Transverse colon (tissue), 4 donors: ENCODE data around the gene RAB43. TPM values are rescaled to one million over a fixed set of nuclear protein-coding genes. Genes with fewer than 3 reads are reported as not detected.

ENCODE experiments used
- DNase-seq: peaks from one replicate; pipeline ENCODE4 v3.0.0-alpha.2; 2019
- H3K27ac ChIP-seq, 4 donors: fragments of 200-600 bp; sonication (generic); 2 replicates each; pipeline ENCODE4 v1.5.1; 2016 to 2018; ENCODE audit warnings: inconsistent platforms in 4 of 4
- H3K27me3 ChIP-seq: fragments of 200-600 bp; sonication (generic); 2 replicates; pipeline ENCODE4 v1.5.1; 2017; ENCODE audit warnings: inconsistent platforms
- H3K36me3 ChIP-seq, 4 donors: fragments of 200-600 bp; sonication (generic); 2 replicates each; pipeline ENCODE4 v1.5.1; 2017 to 2019; ENCODE audit warnings: inconsistent platforms in 4 of 4
- H3K4me1 ChIP-seq, 4 donors: fragments of 200-600 bp; sonication (generic); 2 replicates each; pipeline ENCODE4 v1.5.1; 2017 to 2020; ENCODE audit warnings: inconsistent platforms in 4 of 4
- H3K4me3 ChIP-seq, 4 donors: fragments of 200-600 bp; sonication (generic); 1 replicate in 1 of 4; 2 replicates in 3 of 4; pipeline versions ENCODE4 v1.5.1 to v1.6.1; 2017 to 2019; ENCODE audit warnings: inconsistent platforms in 4 of 4
- H3K9me3 ChIP-seq, 2 donors: fragments of 200-600 bp; sonication (generic); 2 replicates each; pipeline ENCODE4 v1.5.1; 2017 to 2019; ENCODE audit warnings: inconsistent platforms in 2 of 2
- EP300 ChIP-seq: sonication (generic); formaldehyde crosslinking; IDR thresholded peaks from one replicate; pipeline ENCODE4 v1.6.1; 2017; ENCODE audit warnings: antibody characterized with exemption, low read depth
- POLR2A ChIP-seq: fragments of 450-650 bp; IDR thresholded peaks from one replicate; pipeline ENCODE4 v1.6.1; 2016; ENCODE audit warnings: antibody characterized with exemption, mild to moderate bottlenecking, moderate library complexity
- POLR2AphosphoS5 ChIP-seq, 3 donors: sonication (generic); formaldehyde crosslinking; IDR thresholded peaks; one replicate each; pipeline ENCODE4 v1.6.1; 2016; ENCODE audit warnings: antibody characterized with exemption in 3 of 3
- WGBS, 2 donors: methylation state at CpG; one replicate each; pipeline ENCODE4 v1.1.5; 2018; ENCODE audit warnings: low coverage in 1 of 2; 5-methylcytosine and 5-hydroxymethylcytosine counted together
- in situ Hi-C, 4 donors: fragments of 200-750 bp; cut with MboI; loops; one replicate each; pipeline versions ENCODE4 v1.15.0 to v1.15.1; 2017; ENCODE audit warnings: low sequenced_read_pairs in 3 of 4, low pct_ligation_motif_present in 1 of 4, low pct_unique_long_range_greater_than_20kb in 1 of 4
- intact Hi-C: fragments of 100-400 bp; cut with DNase I; formaldehyde crosslinking; loops from one replicate; pipeline ENCODE4 v1.15.1; 2023; ENCODE audit warnings: low total_unique reads
- total RNA-seq, 4 donors: library from RNA; depleted of rRNA; stranded (reverse); fragments of >200 nt; gene quantifications; one replicate each; pipeline ENCODE4 v1.1.0, GENCODE V29; 2016
- TF ChIP-seq, protein P1 (sequence below), 5 experiments: fragments of 200-600 bp in 3 of 5; fragments of 450-650 bp in 2 of 5; sonication (generic) in 3 of 5; IDR thresholded peaks; 1 replicate in 2 of 5; 2 replicates in 3 of 5; pipeline ENCODE4 v1.5.1; 2016 to 2017; ENCODE audit warnings: antibody characterized with exemption in 5 of 5, inconsistent platforms in 3 of 5, mild to moderate bottlenecking in 2 of 5, moderate library complexity in 1 of 5

RAB43 gene
- total RNA-seq, 4 donors from 2014 or later: 23.1 to 40.4 (median 31.3) TPM

DNA sequence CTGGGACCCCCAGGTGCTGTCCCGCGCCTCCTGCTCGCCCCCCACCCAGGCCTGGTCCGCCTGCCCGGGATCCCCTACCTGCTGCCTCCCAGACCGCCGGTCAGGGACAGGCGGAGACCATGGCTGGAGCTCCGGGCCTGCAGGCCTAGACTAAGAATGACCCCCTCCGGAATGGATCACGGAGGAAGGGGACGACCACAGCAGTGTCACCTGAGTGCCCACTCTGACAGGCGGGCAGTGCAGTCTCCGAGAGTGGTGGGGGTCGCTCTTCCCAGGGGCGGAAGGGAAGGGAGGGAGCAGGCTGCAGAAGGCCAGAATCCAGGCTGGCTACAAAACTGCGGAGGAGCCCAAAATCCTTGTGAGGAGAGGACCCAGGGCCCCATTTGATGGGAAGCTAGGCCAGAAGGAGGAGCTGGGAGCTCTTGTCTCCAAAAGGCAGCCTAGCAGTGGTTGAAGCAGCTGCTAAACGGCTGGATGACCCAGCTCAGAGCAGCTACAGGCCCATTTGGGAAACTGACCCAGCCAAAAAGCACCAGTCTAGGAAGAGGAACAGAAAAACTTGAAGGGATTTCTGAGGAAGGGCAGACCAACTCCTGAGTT, 908 bp upstream of the RAB43 start:
- Histone ChIP-seq H3K36me3 (no peaks in the 10 kb centered on the region), H3K27ac (peak overlapping the region; percentile 92 to 98 (median 97)), H3K4me1 (peaks cover 8 to 46% (median 41%) of the 10 kb centered on the region in 4 donors), H3K27me3 (no peaks in the 10 kb centered on the region), H3K4me3 (peak overlapping the region in 2 of 4 donors; percentile 74 to 89), H3K9me3 (no peaks in the 10 kb centered on the region)
- in situ Hi-C loops: no loop called here
- peak; percentile 20 for DNase-seq
- intact Hi-C loops: no loop called here
- 69% methylated on average over 12 of the region's 18 CpGs; no CpG with 5 or more reads in 1 of the 2 donors for WGBS, 2 donors
- no peak for TF ChIP-seq POLR2A
- TF ChIP-seq POLR2AphosphoS5 (IDR thresholded peaks at IDR 0.05): no peak
- no peak for TF ChIP-seq EP300
- TF ChIP-seq, protein P1, sequence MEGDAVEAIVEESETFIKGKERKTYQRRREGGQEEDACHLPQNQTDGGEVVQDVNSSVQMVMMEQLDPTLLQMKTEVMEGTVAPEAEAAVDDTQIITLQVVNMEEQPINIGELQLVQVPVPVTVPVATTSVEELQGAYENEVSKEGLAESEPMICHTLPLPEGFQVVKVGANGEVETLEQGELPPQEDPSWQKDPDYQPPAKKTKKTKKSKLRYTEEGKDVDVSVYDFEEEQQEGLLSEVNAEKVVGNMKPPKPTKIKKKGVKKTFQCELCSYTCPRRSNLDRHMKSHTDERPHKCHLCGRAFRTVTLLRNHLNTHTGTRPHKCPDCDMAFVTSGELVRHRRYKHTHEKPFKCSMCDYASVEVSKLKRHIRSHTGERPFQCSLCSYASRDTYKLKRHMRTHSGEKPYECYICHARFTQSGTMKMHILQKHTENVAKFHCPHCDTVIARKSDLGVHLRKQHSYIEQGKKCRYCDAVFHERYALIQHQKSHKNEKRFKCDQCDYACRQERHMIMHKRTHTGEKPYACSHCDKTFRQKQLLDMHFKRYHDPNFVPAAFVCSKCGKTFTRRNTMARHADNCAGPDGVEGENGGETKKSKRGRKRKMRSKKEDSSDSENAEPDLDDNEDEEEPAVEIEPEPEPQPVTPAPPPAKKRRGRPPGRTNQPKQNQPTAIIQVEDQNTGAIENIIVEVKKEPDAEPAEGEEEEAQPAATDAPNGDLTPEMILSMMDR (IDR thresholded peaks at IDR 0.05): no peak

DNA sequence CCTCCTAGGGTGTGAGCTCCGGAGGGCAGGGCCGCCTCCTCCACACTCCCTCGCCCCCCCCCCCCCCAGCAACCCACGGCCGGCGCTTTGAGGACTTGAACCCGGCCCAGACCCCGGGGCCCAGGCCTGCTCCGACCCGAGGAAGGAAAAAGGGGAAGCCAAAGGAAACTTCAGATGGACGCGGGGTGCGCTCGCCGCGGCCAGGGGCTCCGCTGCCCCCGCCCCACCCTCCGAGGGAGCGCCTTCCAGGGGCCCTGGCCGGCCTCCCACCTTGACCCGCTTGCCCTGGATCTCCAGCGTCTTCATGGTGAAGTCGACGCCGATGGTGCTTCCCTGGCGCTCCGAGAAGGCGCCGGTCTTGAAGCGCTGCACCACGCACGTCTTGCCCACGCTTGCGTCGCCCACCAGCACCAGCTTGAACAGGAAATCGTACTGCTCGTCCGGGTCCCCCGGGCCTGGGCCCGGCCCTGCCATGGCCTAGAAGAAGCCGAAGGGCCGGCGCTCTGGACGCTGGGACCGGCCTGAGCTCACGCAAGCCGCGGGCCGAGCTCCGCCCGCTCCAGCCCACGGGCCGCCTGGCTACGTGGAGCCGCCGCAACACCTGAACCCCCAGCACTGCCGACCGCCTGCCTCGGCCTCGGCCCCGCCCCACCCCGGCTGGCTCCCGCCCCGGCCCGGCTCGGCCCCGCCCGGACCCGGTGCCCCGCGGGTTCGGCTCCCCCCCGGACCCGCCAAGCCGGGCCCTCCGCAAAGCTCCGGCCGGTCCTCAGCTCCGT, 400 bp downstream of the RAB43 start:
- peak overlapping the region; percentile 72 to 89 (median 74) for H3K4me3 ChIP-seq
- H3K4me1 ChIP-seq: peaks cover 18 to 59% (median 54%) of the 10 kb centered on the region in 4 donors
- no peaks in the 10 kb centered on the region for H3K36me3 ChIP-seq
- WGBS, 2 donors: 1% methylated on average over 51 of the region's 80 CpGs; no CpG with 5 or more reads in 1 of the 2 donors
- intact Hi-C loops (no loop called here), in situ Hi-C loops (no loop called here)
- TF ChIP-seq, protein P1 (IDR thresholded peaks at IDR 0.05): peak in 1 of 5 experiments; percentile 16
- TF ChIP-seq POLR2AphosphoS5 (IDR thresholded peaks at IDR 0.05): peak; percentile 43 to 73 (median 66)
- no peak for TF ChIP-seq EP300
- TF ChIP-seq POLR2A: peak; percentile 23
- peak; percentile 19 for DNase-seq
- no peaks in the 10 kb centered on the region for H3K9me3 ChIP-seq
- H3K27me3 ChIP-seq: no peaks in the 10 kb centered on the region
- peak overlapping the region; percentile 92 to 98 (median 97) for H3K27ac ChIP-seq

DNA sequence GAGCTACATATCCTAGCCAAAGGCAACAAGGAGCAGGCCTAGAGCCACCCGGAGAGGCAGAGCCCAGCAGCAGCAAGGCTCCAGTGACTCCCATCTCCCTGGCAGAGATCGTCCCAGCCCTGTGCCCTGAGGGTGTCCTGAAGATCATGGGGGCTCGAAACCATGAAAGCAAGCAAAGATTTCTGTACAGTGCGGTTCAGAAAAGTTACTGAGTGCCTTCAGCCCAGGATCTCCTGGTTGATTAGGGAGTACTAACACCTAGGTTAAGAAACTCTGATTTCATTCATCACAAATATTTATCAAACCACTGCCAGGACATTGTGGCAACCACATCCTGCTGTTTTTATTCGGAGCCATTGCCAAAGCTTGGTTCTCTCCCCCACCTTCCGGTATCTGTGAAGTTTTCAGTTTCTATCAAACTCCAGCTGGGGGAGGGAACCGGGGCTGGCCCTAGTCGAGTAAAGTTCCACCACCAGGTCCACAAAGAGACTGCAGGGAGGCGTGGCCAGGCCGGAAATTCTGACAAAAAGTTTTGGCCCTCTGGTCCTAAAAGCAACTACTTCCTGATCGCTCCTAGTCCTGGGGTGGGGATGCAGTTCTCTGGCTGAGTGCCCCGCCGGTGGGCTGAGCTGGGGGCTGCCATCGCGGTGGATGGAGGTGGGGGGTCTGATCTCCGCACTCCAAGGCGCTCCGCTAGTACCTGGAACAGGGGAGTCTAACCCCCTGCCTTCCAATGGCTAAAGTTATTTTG, 1.2 kb downstream of the RAB43 start:
- no peaks in the 10 kb centered on the region for H3K27me3 ChIP-seq
- intact Hi-C loops (no loop called here), in situ Hi-C loops (no loop called here)
- peak overlapping the region; percentile 72 to 89 (median 74) for H3K4me3 ChIP-seq
- DNase-seq: peak; percentile 93
- peak; percentile 81 to 84 (median 84) for TF ChIP-seq POLR2AphosphoS5 (IDR thresholded peaks at IDR 0.05)
- peak; percentile 83 for TF ChIP-seq POLR2A
- TF ChIP-seq, protein P1 (IDR thresholded peaks at IDR 0.05): peak in 3 of 5 experiments; percentile 39 to 58 (median 54)
- TF ChIP-seq EP300: no peak
- peaks cover 18 to 63% (median 55%) of the 10 kb centered on the region in 4 donors for H3K4me1 ChIP-seq
- H3K9me3 ChIP-seq: no peaks in the 10 kb centered on the region
- H3K27ac ChIP-seq: peak overlapping the region; percentile 92 to 98 (median 97)
- H3K36me3 ChIP-seq: no peaks in the 10 kb centered on the region
- WGBS, 2 donors: 0% methylated on average over 2 to 16 of the region's 18 CpGs
